ENCODE results near the gene TPRX2. TPM values are rescaled to one million over a fixed set of nuclear protein-coding genes. Genes with fewer than 3 reads are reported as not detected.
"Not testable (repeated sequence)": the region's sequence is repeated elsewhere in the genome, so short reads cannot be mapped to it uniquely, and the experiment has no call there.

Gene TPRX2, protein sequence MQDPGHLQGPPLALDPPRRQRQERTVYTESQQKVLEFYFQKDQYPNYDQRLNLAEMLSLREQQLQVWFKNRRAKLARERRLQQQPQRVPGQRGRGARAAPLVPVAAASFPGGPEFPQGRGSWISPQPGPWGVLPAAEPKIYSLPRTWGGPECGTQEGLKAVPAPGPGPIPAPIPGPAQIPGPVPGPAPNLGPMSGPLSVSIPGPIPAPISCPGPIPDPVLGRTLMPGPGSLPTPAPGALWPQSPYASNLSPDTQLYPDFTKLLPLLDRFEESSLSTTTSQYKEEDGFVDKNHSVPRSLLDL
- total RNA-seq, result not detected in 2 replicates
- long read RNA-seq, result 0 reads

DNA sequence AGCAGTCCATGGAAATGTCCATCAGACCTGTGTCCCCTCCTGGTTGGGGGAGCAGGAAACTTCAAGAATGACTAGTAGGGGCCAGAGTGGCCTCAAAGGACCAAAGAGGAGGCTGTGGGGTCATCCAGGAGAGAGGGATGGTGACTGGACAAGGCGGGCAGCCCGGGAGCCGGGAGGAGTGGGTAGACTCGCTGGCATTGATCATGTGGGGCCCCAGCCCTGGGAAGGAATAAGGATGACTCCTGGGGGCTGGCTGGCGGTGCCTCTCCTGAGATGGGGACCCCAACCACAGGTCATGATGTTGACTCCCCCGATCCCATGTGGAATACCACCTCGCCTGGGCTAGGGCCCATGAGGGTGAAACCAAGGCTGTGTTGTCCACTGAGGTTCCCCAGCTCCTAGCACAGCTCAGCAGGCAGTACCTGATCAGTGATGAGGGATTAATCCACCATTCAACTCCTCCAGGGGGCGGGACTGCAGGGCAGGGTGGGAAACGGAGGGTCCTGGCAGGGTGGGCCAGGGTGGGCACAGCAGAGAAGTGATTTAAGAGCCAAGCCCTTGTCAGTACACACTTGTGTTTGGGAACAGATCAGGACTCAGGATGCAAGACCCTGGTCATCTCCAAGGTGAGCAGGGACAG, at the start of gene TPRX2:
TPRX2 (plus strand) TSS at position 590 of the 640 bp plus-strand sequence; CDS start at position 602, 12 bp downstream.
- not testable (repeated sequence) for H3K4me3 Mint-ChIP-seq (ENCODE audit: low read depth); H3K36me3 Mint-ChIP-seq (ENCODE audit: insufficient read depth); H3K4me1 Mint-ChIP-seq (ENCODE audit: low read depth); H3K27me3 Mint-ChIP-seq; H3K9me3 Mint-ChIP-seq (ENCODE audit: low read depth); DNase-seq (ENCODE audit: low spot score, unreplicated experiment); H3K27ac Mint-ChIP-seq

DNA sequence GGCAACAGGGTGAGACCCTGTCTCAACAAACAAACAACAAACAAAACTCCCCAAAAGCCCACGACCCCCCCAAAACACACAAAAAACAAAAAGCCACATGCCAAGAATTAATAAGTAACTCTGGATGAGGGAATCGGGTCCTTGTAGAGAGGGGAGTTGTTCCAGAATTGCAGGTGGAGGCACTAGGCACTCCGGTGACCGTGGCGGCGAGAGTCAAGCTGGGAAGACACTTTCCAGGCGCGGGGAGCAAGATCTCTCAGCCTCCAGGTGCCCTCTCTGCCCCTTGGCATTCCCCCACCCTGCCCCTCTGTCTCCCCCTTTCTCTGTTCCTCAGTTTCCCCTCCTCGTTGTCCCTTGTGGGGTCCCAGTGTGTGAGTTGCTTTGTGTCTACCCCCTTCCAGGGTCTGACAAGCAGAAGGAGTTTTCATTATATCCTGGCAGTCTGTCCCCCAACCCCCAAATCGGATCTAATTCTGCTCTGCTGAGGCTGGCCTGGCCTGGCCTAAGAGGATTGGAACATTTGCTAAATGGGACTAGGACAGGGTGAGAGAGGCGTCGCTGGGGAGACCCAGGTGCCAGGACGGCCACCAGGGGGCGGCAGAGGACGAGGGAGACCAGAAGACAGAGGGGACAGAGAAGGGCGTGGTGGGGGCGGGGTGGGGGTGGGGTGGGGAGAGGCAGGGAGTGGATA, 45.6 kb upstream of the TPRX2 start:
- TF ChIP-seq, protein P1, sequence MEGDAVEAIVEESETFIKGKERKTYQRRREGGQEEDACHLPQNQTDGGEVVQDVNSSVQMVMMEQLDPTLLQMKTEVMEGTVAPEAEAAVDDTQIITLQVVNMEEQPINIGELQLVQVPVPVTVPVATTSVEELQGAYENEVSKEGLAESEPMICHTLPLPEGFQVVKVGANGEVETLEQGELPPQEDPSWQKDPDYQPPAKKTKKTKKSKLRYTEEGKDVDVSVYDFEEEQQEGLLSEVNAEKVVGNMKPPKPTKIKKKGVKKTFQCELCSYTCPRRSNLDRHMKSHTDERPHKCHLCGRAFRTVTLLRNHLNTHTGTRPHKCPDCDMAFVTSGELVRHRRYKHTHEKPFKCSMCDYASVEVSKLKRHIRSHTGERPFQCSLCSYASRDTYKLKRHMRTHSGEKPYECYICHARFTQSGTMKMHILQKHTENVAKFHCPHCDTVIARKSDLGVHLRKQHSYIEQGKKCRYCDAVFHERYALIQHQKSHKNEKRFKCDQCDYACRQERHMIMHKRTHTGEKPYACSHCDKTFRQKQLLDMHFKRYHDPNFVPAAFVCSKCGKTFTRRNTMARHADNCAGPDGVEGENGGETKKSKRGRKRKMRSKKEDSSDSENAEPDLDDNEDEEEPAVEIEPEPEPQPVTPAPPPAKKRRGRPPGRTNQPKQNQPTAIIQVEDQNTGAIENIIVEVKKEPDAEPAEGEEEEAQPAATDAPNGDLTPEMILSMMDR (IDR thresholded peaks at IDR 0.05; ENCODE audit: unreplicated experiment), result peak; percentile 68
- Mint-ChIP-seq H3K4me1 (ENCODE audit: low read depth) (no peaks in the 10 kb centered on the region), H3K27me3 (no peaks in the 10 kb centered on the region), H3K9me3 (ENCODE audit: low read depth) (no peaks in the 10 kb centered on the region), H3K4me3 (ENCODE audit: low read depth) (no peak overlapping the region), H3K36me3 (ENCODE audit: insufficient read depth) (no peaks in the 10 kb centered on the region), H3K27ac (no peak overlapping the region)
- peak; percentile 83 for DNase-seq (ENCODE audit: low spot score, unreplicated experiment)

DNA sequence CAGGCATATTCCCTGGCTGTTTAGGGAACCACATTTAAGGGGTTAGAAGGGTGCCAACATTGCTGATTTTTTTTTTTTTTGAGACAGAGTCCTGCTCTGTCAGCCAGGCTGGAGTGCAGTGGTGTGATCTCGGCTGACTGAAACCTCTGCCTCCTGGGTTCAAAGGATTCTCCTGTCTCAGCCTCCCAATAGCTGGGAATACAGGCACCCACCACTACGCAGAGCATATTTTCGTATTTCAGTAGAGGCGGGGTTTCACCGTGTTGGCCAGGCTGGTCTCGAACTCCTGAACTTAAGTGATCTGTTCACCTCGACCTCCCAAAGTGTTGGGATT, 45.1 kb upstream of the TPRX2 start:
- no peak for DNase-seq (ENCODE audit: low spot score, unreplicated experiment)
- H3K4me1 Mint-ChIP-seq (ENCODE audit: low read depth), result no peaks in the 10 kb centered on the region
- H3K36me3 Mint-ChIP-seq (ENCODE audit: insufficient read depth), result no peaks in the 10 kb centered on the region
- H3K9me3 Mint-ChIP-seq (ENCODE audit: low read depth), result no peaks in the 10 kb centered on the region
- no peak overlapping the region for H3K4me3 Mint-ChIP-seq (ENCODE audit: low read depth)
- TF ChIP-seq, protein P1 (IDR thresholded peaks at IDR 0.05; ENCODE audit: unreplicated experiment), result peak; percentile 10
- H3K27me3 Mint-ChIP-seq, result peaks cover 2% of the 10 kb centered on the region
- no peak overlapping the region for H3K27ac Mint-ChIP-seq

DNA sequence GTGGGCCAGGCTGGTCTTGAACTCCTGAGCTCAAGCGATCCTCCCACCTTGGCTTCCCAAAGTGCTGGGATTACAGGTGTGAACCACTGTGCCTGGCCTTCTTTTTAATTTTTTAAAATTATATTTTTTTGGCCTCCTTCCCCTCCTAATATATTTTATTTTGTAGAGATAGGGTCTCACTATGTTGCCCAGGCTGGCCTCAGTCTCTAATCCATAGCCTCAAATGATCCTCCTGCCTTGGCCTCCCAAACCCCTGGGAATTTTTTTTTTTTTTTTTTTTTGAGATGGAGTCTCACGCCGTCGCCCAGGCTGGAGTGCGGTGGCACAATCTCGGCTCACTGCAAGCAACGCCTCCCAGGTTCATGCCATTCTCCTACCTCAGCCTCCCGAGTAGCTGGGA, 42.8 kb upstream of the TPRX2 start:
- not testable (repeated sequence) for DNase-seq (ENCODE audit: low spot score, unreplicated experiment); H3K27ac Mint-ChIP-seq; H3K9me3 Mint-ChIP-seq (ENCODE audit: low read depth); H3K4me3 Mint-ChIP-seq (ENCODE audit: low read depth); H3K4me1 Mint-ChIP-seq (ENCODE audit: low read depth); H3K36me3 Mint-ChIP-seq (ENCODE audit: insufficient read depth)
- peaks cover 22% of the 10 kb centered on the region for H3K27me3 Mint-ChIP-seq

DNA sequence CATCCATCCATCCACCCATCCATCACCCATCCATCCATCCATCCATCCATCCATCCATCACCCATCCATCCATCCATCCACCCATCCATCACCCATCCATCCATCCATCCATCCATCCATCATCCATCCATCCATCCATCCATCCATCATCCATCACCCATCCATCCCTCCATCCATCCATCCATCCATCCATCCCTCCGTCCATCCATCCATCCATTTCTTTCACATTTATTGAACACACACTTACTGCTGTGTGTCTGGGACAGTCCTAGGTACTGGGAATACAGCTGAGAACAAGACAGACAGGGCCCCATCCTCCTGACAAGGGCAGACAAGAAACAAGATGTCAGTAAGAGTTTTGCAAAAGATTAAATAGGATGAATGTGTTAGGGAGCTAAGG, 40.8 kb upstream of the TPRX2 start:
- Mint-ChIP-seq H3K4me1 (ENCODE audit: low read depth) (peaks cover 11% of the 10 kb centered on the region), H3K27me3 (peaks cover 39% of the 10 kb centered on the region)
- not testable (repeated sequence) for H3K4me3 Mint-ChIP-seq (ENCODE audit: low read depth); H3K36me3 Mint-ChIP-seq (ENCODE audit: insufficient read depth); DNase-seq (ENCODE audit: low spot score, unreplicated experiment); H3K9me3 Mint-ChIP-seq (ENCODE audit: low read depth); H3K27ac Mint-ChIP-seq

DNA sequence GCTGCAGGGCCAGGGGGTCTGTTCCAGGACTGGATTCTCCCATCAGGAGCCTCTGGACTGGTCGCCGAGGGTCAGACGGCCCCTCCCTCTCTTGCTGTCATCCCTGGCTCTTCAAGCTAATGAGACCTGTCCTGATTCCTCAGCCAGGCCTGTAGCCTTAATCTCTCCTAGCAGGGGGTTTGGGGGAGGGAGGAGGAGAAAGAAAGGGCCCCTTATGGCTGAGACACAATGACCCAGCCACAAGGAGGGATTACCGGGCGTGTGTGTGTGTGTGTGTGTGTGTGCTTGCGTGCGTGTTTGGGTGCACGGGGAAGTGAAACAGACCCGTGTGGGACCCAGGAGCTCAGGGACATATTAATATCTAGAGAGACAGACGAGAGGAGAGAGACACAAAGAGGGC, 39.2 kb upstream of the TPRX2 start:
- no peaks in the 10 kb centered on the region for H3K9me3 Mint-ChIP-seq (ENCODE audit: low read depth)
- H3K4me3 Mint-ChIP-seq (ENCODE audit: low read depth), result no peak overlapping the region
- H3K27ac Mint-ChIP-seq, result no peak overlapping the region
- TF ChIP-seq, protein P1 (IDR thresholded peaks at IDR 0.05; ENCODE audit: unreplicated experiment), result no peak
- DNase-seq (ENCODE audit: low spot score, unreplicated experiment), result no peak
- no peaks in the 10 kb centered on the region for H3K36me3 Mint-ChIP-seq (ENCODE audit: insufficient read depth)
- H3K27me3 Mint-ChIP-seq, result peaks cover 40% of the 10 kb centered on the region
- H3K4me1 Mint-ChIP-seq (ENCODE audit: low read depth), result peaks cover 11% of the 10 kb centered on the region
